DND-41 (cell line): Measurements from ENCODE around the gene SNAP47.

Experiments
- EZH2 ChIP-seq: IDR thresholded peaks from 3 replicates; pipeline ENCODE4 v1.6.1; 2012; ENCODE audit warnings: borderline replicate concordance, low read depth, mild to moderate bottlenecking, moderate library complexity, low read length, inconsistent platforms; ENCODE audit not compliant: severe bottlenecking
- TF ChIP-seq, protein P1 (sequence below): IDR thresholded peaks from 2 replicates; pipeline ENCODE4 v1.5.1; 2012; ENCODE audit warnings: borderline replicate concordance, low read length, moderate library complexity, mild to moderate bottlenecking; ENCODE audit not compliant: poor library complexity, severe bottlenecking; ENCODE audit errors: extremely low read depth

GRCh38 chr1:227749916-227750710, 14.9 kb downstream of the SNAP47 start:
- TF ChIP-seq, protein P1, sequence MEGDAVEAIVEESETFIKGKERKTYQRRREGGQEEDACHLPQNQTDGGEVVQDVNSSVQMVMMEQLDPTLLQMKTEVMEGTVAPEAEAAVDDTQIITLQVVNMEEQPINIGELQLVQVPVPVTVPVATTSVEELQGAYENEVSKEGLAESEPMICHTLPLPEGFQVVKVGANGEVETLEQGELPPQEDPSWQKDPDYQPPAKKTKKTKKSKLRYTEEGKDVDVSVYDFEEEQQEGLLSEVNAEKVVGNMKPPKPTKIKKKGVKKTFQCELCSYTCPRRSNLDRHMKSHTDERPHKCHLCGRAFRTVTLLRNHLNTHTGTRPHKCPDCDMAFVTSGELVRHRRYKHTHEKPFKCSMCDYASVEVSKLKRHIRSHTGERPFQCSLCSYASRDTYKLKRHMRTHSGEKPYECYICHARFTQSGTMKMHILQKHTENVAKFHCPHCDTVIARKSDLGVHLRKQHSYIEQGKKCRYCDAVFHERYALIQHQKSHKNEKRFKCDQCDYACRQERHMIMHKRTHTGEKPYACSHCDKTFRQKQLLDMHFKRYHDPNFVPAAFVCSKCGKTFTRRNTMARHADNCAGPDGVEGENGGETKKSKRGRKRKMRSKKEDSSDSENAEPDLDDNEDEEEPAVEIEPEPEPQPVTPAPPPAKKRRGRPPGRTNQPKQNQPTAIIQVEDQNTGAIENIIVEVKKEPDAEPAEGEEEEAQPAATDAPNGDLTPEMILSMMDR, result no peak
- TF ChIP-seq EZH2, result no peak
